SK-N-SH (cell line): ENCODE measurements around the gene GNPAT. TPM values are rescaled to one million over a fixed set of nuclear protein-coding genes. Genes with fewer than 3 reads are reported as not detected.

Source experiments
- CTCF ChIA-PET: fragments of 300-600, 350-600 bp; formaldehyde crosslinking; extraction: SDS; loops from one replicate; lab custom pipeline; 2021; lab: Yijun Ruan, JAX
- POLR2A ChIA-PET: fragments of 350-600 bp; sonication (Branson Sonifier 250); formaldehyde crosslinking; extraction: SDS; loops from one replicate; lab custom pipeline; 2020; ENCODE audit warnings: antibody characterized with exemption, inconsistent platforms; lab: Yijun Ruan, JAX
- DNase-seq: peaks from one replicate; pipeline ENCODE4 v3.0.0; 2012
- H2AFZ ChIP-seq: fragments of 200-600 bp; sonication (generic); 2 replicates; pipeline ENCODE4 v1.8.1; 2016; ENCODE audit warnings: antibody characterized with exemption, mild to moderate bottlenecking, low read depth
- H3F3A ChIP-seq: fragments of 200-600 bp; sonication (generic); replicated peaks from 2 replicates; pipeline ENCODE3; 2016; ENCODE audit warnings: antibody characterized with exemption, mild to moderate bottlenecking; ENCODE audit not compliant: insufficient read depth
- H3K27ac ChIP-seq, 2 experiments: fragments of 200-500 bp in 1 of 2; fragments of 200-600 bp in 1 of 2; sonication (Bioruptor generic) in 1 of 2; sonication (generic), shearing (Covaris generic) in 1 of 2; 2 replicates each; pipeline versions ENCODE4 v1.5.1 to v1.6.1; 2014 to 2016; ENCODE audit warnings: low read depth in 2 of 2, inconsistent platforms in 1 of 2, low read length in 1 of 2, mild to moderate bottlenecking in 1 of 2, mixed read lengths in 1 of 2
- H3K27me3 ChIP-seq: fragments of 200-600 bp; sonication (generic), shearing (Covaris generic); 2 replicates; pipeline ENCODE4 v1.6.1; 2016; ENCODE audit warnings: mixed run types; ENCODE audit not compliant: insufficient read depth
- H3K36me3 ChIP-seq, 2 experiments: fragments of 200-500 bp in 1 of 2; fragments of 200-600 bp in 1 of 2; sonication (Bioruptor generic) in 1 of 2; sonication (generic) in 1 of 2; replicated peaks in 1 of 2; 2 replicates each; pipeline versions ENCODE3 to v1.5.1; 2014 to 2016; ENCODE audit warnings: low read length in 1 of 2, mild to moderate bottlenecking in 1 of 2; ENCODE audit not compliant: insufficient read depth in 2 of 2, control insufficient read depth in 1 of 2
- H3K4me1 ChIP-seq, 2 experiments: fragments of 200-500 bp in 1 of 2; fragments of 200-600 bp in 1 of 2; sonication (Bioruptor generic) in 1 of 2; sonication (generic), shearing (Covaris generic) in 1 of 2; 2 replicates each; pipeline versions ENCODE4 v1.5.1 to v1.6.1; 2014 to 2016; ENCODE audit warnings: low read depth in 1 of 2, low read length in 1 of 2, mixed run types in 1 of 2; ENCODE audit not compliant: insufficient read depth in 2 of 2, control insufficient read depth in 1 of 2
- H3K4me2 ChIP-seq: fragments of 200-600 bp; sonication (generic), shearing (Covaris generic); 2 replicates; pipeline ENCODE4 v1.6.1; 2017; ENCODE audit warnings: mixed run types
- H3K4me3 ChIP-seq, 2 experiments: fragments of 200-500 bp in 1 of 2; fragments of 200-600 bp in 1 of 2; sonication (Bioruptor generic) in 1 of 2; sonication (generic), shearing (Covaris generic) in 1 of 2; 2 replicates each; pipeline versions ENCODE4 v1.5.1 to v1.8.1; 2014 to 2016; ENCODE audit warnings: low read depth in 2 of 2, inconsistent platforms in 1 of 2, low read length in 1 of 2, mild to moderate bottlenecking in 1 of 2, mixed read lengths in 1 of 2, moderate library complexity in 1 of 2
- H3K79me2 ChIP-seq: fragments of 200-600 bp; sonication (generic); 2 replicates; pipeline ENCODE4 v1.8.1; 2017; ENCODE audit warnings: mild to moderate bottlenecking; ENCODE audit not compliant: insufficient read depth
- H3K9ac ChIP-seq: fragments of 200-600 bp; sonication (generic); 2 replicates; pipeline ENCODE4 v1.6.1; 2017; ENCODE audit warnings: mixed run types
- H3K9me2 ChIP-seq: fragments of 200-600 bp; sonication (generic); 2 replicates; pipeline ENCODE4 v1.6.1; 2017; ENCODE audit warnings: mixed run types
- H3K9me3 ChIP-seq: fragments of 200-600 bp; sonication (generic); 2 replicates; pipeline ENCODE4 v1.6.1; 2017; ENCODE audit warnings: mixed run types, mild to moderate bottlenecking, moderate library complexity
- H4K20me1 ChIP-seq: fragments of 200-600 bp; sonication (generic); 2 replicates; pipeline ENCODE4 v1.6.1; 2017; ENCODE audit warnings: mild to moderate bottlenecking, mixed run types; ENCODE audit not compliant: insufficient read depth
- CHD2 ChIP-seq: fragments of 150-350 bp; IDR thresholded peaks from 2 replicates; pipeline ENCODE4 v1.6.1; 2018; ENCODE audit warnings: low read length; ENCODE audit not compliant: partially characterized antibody
- FOXJ3 ChIP-seq: sonication (generic); formaldehyde crosslinking; IDR thresholded peaks from 2 replicates; pipeline ENCODE4 v1.5.1; 2020; ENCODE audit warnings: mild to moderate bottlenecking, missing genetic modification reagents
- SMC3 ChIP-seq: IDR thresholded peaks from 2 replicates; pipeline ENCODE4 v1.6.1; 2012; ENCODE audit warnings: low read depth, low read length, improper control_type of control experiment
- WGBS: methylation state at CpG from one replicate; pipeline ENCODE4 v1.1.6; 2017; ENCODE audit warnings: low lambda C conversion rate; 5-methylcytosine and 5-hydroxymethylcytosine counted together
- polyA plus RNA-seq, 3 experiments: library from polyadenylated mRNA; depleted of rRNA; stranded (reverse); fragments of >200 nt; gene quantifications; 2 replicates each; pipeline ENCODE4 v1.2.3, GENCODE V29; 2012
- TF ChIP-seq, protein P1 (sequence below): IDR thresholded peaks from 2 replicates; pipeline ENCODE4 v1.4.0; 2012; ENCODE audit warnings: low read depth, borderline replicate concordance
- TF ChIP-seq, protein P2 (sequence below): IDR thresholded peaks from 2 replicates; pipeline ENCODE4; 2012
- TF ChIP-seq, protein P3 (sequence below): fragments of 200-600 bp; sonication (generic); IDR thresholded peaks from 2 replicates; pipeline ENCODE4 v1.6.1; 2017; ENCODE audit warnings: antibody characterized with exemption, mild to moderate bottlenecking, moderate library complexity

The GNPAT gene
- polyA plus RNA-seq, 1 of the 3 experiments (the other 2 are of a cell fraction), result 14.7 TPM

DNA sequence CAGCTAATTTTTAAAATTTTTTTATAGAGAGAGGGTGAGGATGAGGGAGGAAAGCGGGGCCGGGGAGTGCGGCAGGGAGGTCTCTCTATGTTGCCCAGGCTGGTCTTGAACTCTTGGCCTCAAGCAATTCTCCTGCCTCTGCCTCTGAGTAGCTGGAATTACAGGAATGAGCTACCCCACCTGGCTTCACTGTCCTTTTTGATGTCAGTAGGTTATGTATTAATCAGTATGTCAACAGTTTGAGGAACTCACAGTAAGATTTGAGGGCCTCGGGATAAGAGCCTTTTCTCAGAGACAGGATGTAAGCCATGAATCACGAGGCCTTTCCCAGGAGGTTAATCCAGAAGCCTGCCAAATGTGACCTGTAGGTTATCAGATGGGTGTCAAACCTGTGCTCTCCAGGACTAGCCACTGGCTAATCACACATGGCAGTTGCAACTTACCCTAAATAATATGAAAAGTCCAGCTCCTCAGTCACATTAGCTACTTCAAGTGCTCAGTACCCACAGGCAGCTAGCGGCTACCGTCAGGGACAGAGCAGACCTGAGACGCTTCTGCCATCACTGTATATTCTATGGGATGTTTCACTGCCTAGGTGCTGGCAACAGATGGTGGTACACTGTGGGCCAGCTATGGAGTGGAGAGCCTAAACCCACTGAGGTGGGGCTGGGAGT lies 46.0 kb upstream of the GNPAT start:
- POLR2A ChIA-PET, result no interaction called here
- WGBS, result 61% methylated on average over 8 of the region's 8 CpGs

DNA sequence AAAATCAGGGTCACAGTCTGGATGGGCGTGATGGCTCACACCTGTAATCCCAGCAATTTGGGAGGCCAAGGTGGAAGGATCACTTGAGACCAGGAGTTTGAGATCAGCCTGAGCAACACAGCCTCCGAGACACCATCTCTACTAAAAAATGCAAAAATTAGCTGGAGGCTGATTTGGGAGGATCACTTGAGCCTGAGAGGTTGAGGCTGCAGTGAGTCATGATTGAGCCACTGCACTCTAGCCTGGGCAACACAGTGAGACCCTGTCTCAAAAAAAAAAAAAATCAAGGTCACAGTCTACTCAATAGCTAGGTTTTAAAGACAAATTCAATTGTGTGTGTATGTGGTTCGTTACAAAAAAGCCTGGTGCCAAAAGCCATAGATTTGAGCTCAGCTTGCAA lies 44.7 kb upstream of the GNPAT start:
- Histone ChIP-seq H3F3A (no peaks in the 10 kb centered on the region), H3K79me2 (no peaks in the 10 kb centered on the region), H3K4me1 (peaks cover 0 to 20% of the 10 kb centered on the region in 2 experiments; a peak in 1 of 4 replicates), H3K27ac (no peak overlapping the region), H3K36me3 (no peaks in the 10 kb centered on the region), H3K27me3 (no peaks in the 10 kb centered on the region), H3K9ac (no peak overlapping the region), H3K9me2 (no peaks in the 10 kb centered on the region), H3K9me3 (no peaks in the 10 kb centered on the region), H4K20me1 (no peaks in the 10 kb centered on the region), H2AFZ (no peak overlapping the region), H3K4me2 (no peak overlapping the region), H3K4me3 (no peak overlapping the region)
- CTCF ChIA-PET, result interaction anchor here (1.1 kb wide), 1 partner anchor 14 kb away, joined by 5 read pairs; no protein-coding TSS in a partner anchor
- POLR2A ChIA-PET, result no interaction called here
- 49% methylated on average over 3 of the region's 3 CpGs for WGBS
- DNase-seq, result no peak
- TF ChIP-seq, protein P1, sequence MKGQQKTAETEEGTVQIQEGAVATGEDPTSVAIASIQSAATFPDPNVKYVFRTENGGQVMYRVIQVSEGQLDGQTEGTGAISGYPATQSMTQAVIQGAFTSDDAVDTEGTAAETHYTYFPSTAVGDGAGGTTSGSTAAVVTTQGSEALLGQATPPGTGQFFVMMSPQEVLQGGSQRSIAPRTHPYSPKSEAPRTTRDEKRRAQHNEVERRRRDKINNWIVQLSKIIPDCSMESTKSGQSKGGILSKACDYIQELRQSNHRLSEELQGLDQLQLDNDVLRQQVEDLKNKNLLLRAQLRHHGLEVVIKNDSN, result no peak
- TF ChIP-seq, protein P2, sequence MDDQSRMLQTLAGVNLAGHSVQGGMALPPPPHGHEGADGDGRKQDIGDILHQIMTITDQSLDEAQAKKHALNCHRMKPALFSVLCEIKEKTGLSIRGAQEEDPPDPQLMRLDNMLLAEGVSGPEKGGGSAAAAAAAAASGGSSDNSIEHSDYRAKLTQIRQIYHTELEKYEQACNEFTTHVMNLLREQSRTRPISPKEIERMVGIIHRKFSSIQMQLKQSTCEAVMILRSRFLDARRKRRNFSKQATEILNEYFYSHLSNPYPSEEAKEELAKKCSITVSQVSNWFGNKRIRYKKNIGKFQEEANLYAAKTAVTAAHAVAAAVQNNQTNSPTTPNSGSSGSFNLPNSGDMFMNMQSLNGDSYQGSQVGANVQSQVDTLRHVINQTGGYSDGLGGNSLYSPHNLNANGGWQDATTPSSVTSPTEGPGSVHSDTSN, result no peak
- no peak for TF ChIP-seq FOXJ3 (CRISPR knock-in tag)
- TF ChIP-seq, protein P3, sequence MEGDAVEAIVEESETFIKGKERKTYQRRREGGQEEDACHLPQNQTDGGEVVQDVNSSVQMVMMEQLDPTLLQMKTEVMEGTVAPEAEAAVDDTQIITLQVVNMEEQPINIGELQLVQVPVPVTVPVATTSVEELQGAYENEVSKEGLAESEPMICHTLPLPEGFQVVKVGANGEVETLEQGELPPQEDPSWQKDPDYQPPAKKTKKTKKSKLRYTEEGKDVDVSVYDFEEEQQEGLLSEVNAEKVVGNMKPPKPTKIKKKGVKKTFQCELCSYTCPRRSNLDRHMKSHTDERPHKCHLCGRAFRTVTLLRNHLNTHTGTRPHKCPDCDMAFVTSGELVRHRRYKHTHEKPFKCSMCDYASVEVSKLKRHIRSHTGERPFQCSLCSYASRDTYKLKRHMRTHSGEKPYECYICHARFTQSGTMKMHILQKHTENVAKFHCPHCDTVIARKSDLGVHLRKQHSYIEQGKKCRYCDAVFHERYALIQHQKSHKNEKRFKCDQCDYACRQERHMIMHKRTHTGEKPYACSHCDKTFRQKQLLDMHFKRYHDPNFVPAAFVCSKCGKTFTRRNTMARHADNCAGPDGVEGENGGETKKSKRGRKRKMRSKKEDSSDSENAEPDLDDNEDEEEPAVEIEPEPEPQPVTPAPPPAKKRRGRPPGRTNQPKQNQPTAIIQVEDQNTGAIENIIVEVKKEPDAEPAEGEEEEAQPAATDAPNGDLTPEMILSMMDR, result no peak
- no peak for TF ChIP-seq SMC3

More for the DNA sequence above, 46.0 kb upstream of the GNPAT start:
- no peaks in the 10 kb centered on the region for H4K20me1 ChIP-seq
- DNase-seq, result no peak
- CTCF ChIA-PET, result interaction anchor here (1.0 kb wide), 1 partner anchor 12 kb away, joined by 3 read pairs; no protein-coding TSS in a partner anchor
- H3K4me3 ChIP-seq, result no peak overlapping the region
- H2AFZ ChIP-seq, result no peak overlapping the region
- H3F3A ChIP-seq, result no peaks in the 10 kb centered on the region
- no peaks in the 10 kb centered on the region for H3K36me3 ChIP-seq
- H3K9me3 ChIP-seq, result no peaks in the 10 kb centered on the region
- no peaks in the 10 kb centered on the region for H3K27me3 ChIP-seq
- H3K4me2 ChIP-seq, result no peak overlapping the region
- TF ChIP-seq CHD2, result no peak
- peaks cover 0 to 8% of the 10 kb centered on the region in 2 experiments; a peak in 1 of 4 replicates for H3K4me1 ChIP-seq
- no peak overlapping the region for H3K27ac ChIP-seq
- no peaks in the 10 kb centered on the region for H3K9me2 ChIP-seq
- H3K9ac ChIP-seq, result no peak overlapping the region
- no peaks in the 10 kb centered on the region for H3K79me2 ChIP-seq
